Measurements from ENCODE around the gene LYRM2. TPM values are rescaled to one million over a fixed set of nuclear protein-coding genes. Genes with fewer than 3 reads are reported as not detected.
"Not testable (repeated sequence)": the region's sequence is repeated elsewhere in the genome, so short reads cannot be mapped to it uniquely, and the experiment has no call there.

Gene LYRM2
- total RNA-seq, 1 donor from 2014 or later, result 34.4 TPM

GRCh38 chr6:89644864-89645263 lies 6.3 kb upstream of the LYRM2 start:
- Mint-ChIP-seq H3K27ac (ENCODE audit: unreplicated experiment) (no peak overlapping the region), H3K36me3 (ENCODE audit: unreplicated experiment) (peaks cover 32% of the 10 kb centered on the region), H3K9me3 (ENCODE audit: unreplicated experiment) (no peaks in the 10 kb centered on the region), H3K4me1 (ENCODE audit: unreplicated experiment) (no peaks in the 10 kb centered on the region), H3K27me3 (ENCODE audit: unreplicated experiment) (no peaks in the 10 kb centered on the region), H3K4me3 (ENCODE audit: unreplicated experiment) (no peak overlapping the region)
- TF ChIP-seq, protein P1, sequence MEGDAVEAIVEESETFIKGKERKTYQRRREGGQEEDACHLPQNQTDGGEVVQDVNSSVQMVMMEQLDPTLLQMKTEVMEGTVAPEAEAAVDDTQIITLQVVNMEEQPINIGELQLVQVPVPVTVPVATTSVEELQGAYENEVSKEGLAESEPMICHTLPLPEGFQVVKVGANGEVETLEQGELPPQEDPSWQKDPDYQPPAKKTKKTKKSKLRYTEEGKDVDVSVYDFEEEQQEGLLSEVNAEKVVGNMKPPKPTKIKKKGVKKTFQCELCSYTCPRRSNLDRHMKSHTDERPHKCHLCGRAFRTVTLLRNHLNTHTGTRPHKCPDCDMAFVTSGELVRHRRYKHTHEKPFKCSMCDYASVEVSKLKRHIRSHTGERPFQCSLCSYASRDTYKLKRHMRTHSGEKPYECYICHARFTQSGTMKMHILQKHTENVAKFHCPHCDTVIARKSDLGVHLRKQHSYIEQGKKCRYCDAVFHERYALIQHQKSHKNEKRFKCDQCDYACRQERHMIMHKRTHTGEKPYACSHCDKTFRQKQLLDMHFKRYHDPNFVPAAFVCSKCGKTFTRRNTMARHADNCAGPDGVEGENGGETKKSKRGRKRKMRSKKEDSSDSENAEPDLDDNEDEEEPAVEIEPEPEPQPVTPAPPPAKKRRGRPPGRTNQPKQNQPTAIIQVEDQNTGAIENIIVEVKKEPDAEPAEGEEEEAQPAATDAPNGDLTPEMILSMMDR (IDR thresholded peaks at IDR 0.05), result no peak
- DNase-seq (ENCODE audit: extremely low spot score, unreplicated experiment), result no peak

GRCh38 chr6:89643406-89643805 lies 4.9 kb upstream of the LYRM2 start:
- no peaks in the 10 kb centered on the region for H3K27me3 Mint-ChIP-seq (ENCODE audit: unreplicated experiment)
- H3K36me3 Mint-ChIP-seq (ENCODE audit: unreplicated experiment), result peaks cover 31% of the 10 kb centered on the region
- TF ChIP-seq, protein P1 (IDR thresholded peaks at IDR 0.05), result no peak
- no peak for DNase-seq (ENCODE audit: extremely low spot score, unreplicated experiment)
- no peak overlapping the region for H3K27ac Mint-ChIP-seq (ENCODE audit: unreplicated experiment)
- no peaks in the 10 kb centered on the region for H3K9me3 Mint-ChIP-seq (ENCODE audit: unreplicated experiment)
- no peak overlapping the region for H3K4me3 Mint-ChIP-seq (ENCODE audit: unreplicated experiment)
- H3K4me1 Mint-ChIP-seq (ENCODE audit: unreplicated experiment), result peaks cover 12% of the 10 kb centered on the region

- Mint-ChIP-seq H3K4me1 (ENCODE audit: unreplicated experiment) (peaks cover 16% of the 10 kb centered on the region), H3K4me3 (ENCODE audit: unreplicated experiment) (no peak overlapping the region), H3K27me3 (ENCODE audit: unreplicated experiment) (no peaks in the 10 kb centered on the region), H3K36me3 (ENCODE audit: unreplicated experiment) (peaks cover 31% of the 10 kb centered on the region), H3K9me3 (ENCODE audit: unreplicated experiment) (no peaks in the 10 kb centered on the region), H3K27ac (ENCODE audit: unreplicated experiment) (no peak overlapping the region)
- TF ChIP-seq, protein P1 (IDR thresholded peaks at IDR 0.05), result no peak
- DNase-seq (ENCODE audit: extremely low spot score, unreplicated experiment), result no peak
Observed at GRCh38 chr6:89642956-89643355, 4.4 kb upstream of the LYRM2 start.

- H3K36me3 Mint-ChIP-seq (ENCODE audit: unreplicated experiment), result peaks cover 24% of the 10 kb centered on the region
- H3K9me3 Mint-ChIP-seq (ENCODE audit: unreplicated experiment); H3K27ac Mint-ChIP-seq (ENCODE audit: unreplicated experiment); DNase-seq (ENCODE audit: extremely low spot score, unreplicated experiment); H3K4me3 Mint-ChIP-seq (ENCODE audit: unreplicated experiment); H3K27me3 Mint-ChIP-seq (ENCODE audit: unreplicated experiment): not testable (repeated sequence)
- peaks cover 20% of the 10 kb centered on the region for H3K4me1 Mint-ChIP-seq (ENCODE audit: unreplicated experiment)
Observed at GRCh38 chr6:89641581-89641980, 3.0 kb upstream of the LYRM2 start.

DNA sequence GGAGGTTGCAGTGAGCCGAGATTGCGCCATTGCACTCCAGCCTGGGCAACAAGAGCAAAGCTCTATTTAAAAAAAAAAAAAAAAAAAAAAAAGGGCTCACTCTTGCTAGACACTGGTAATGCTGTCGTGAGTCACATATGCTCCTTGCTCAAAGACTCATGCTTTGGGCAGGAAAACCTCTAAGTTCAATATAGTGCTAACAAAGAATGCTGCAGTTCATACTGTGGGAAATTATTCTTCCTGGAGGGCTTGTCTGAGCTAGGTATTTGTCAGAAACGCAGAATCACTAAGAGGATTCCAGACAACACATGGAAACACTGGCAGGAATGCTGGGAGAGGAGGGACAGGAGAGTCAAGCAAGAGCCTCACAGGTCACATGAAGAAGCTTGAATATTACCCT lies 2.3 kb upstream of the LYRM2 start:
- Mint-ChIP-seq H3K36me3 (ENCODE audit: unreplicated experiment) (peaks cover 30% of the 10 kb centered on the region), H3K4me1 (ENCODE audit: unreplicated experiment) (peaks cover 20% of the 10 kb centered on the region), H3K4me3 (ENCODE audit: unreplicated experiment) (no peak overlapping the region), H3K27me3 (ENCODE audit: unreplicated experiment) (no peaks in the 10 kb centered on the region), H3K27ac (ENCODE audit: unreplicated experiment) (no peak overlapping the region), H3K9me3 (ENCODE audit: unreplicated experiment) (no peaks in the 10 kb centered on the region)
- TF ChIP-seq, protein P1 (IDR thresholded peaks at IDR 0.05), result no peak
- DNase-seq (ENCODE audit: extremely low spot score, unreplicated experiment), result no peak

DNA sequence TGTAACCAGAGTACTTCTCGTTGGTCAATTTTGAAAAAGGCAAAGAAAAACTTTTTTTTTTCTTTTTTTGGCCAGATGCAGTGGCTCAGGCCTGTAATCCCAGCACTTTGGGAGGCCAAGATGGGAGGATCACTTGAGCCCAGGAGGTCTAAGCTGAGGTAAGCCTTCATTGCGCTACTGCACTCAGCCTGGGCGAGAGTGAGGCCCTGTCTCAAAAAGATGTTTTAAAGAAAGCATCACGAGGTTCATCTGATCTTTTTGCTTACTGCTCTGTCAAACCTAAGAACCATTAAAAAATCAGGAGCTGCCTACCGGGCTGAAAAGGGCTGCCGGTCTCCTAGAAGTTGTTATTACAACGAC lies 607 bp downstream of the LYRM2 start:
- Mint-ChIP-seq H3K4me3 (ENCODE audit: unreplicated experiment) (peak overlapping the region; percentile 96), H3K4me1 (ENCODE audit: unreplicated experiment) (peaks cover 20% of the 10 kb centered on the region), H3K27me3 (ENCODE audit: unreplicated experiment) (no peaks in the 10 kb centered on the region), H3K9me3 (ENCODE audit: unreplicated experiment) (no peaks in the 10 kb centered on the region), H3K36me3 (ENCODE audit: unreplicated experiment) (peaks cover 27% of the 10 kb centered on the region), H3K27ac (ENCODE audit: unreplicated experiment) (peak overlapping the region; percentile 99)
- TF ChIP-seq, protein P1 (IDR thresholded peaks at IDR 0.05), result no peak
- DNase-seq (ENCODE audit: extremely low spot score, unreplicated experiment), result no peak

- H3K27ac Mint-ChIP-seq (ENCODE audit: unreplicated experiment); H3K9me3 Mint-ChIP-seq (ENCODE audit: unreplicated experiment); H3K4me3 Mint-ChIP-seq (ENCODE audit: unreplicated experiment); DNase-seq (ENCODE audit: extremely low spot score, unreplicated experiment); H3K27me3 Mint-ChIP-seq (ENCODE audit: unreplicated experiment): not testable (repeated sequence)
- Mint-ChIP-seq H3K36me3 (ENCODE audit: unreplicated experiment) (peaks cover 23% of the 10 kb centered on the region), H3K4me1 (ENCODE audit: unreplicated experiment) (peaks cover 20% of the 10 kb centered on the region)
Observed at GRCh38 chr6:89636412-89636811, 2.1 kb downstream of the LYRM2 start.

All from osteocyte (in vitro differentiated cells).